ENCODE data around the gene RPL27.

Gene RPL27

GRCh38 chr17:43040655-43041054 is 42.4 kb downstream of the RPL27 start (continued):
- TF ChIP-seq ESRRG (CRISPR knock-in tag; IDR thresholded peaks at IDR 0.05) (no peak), BACH2 (CRISPR knock-in tag; IDR thresholded peaks at IDR 0.05; ENCODE audit: borderline replicate concordance) (no peak), OSR1 (CRISPR knock-in tag; IDR thresholded peaks at IDR 0.05) (no peak), RARB (CRISPR knock-in tag; IDR thresholded peaks at IDR 0.05) (no peak)

GRCh38 chr17:43042025-43042628 is 43.9 kb downstream of the RPL27 start:
- ATAC-seq = no peak
- no peak for TF ChIP-seq TCF4 (CRISPR knock-in tag; IDR thresholded peaks at IDR 0.05; ENCODE audit: borderline replicate concordance)
- no peak for TF ChIP-seq TOX (CRISPR knock-in tag; IDR thresholded peaks at IDR 0.05; ENCODE audit: borderline replicate concordance)
- TF ChIP-seq PATZ1 (CRISPR knock-in tag; IDR thresholded peaks at IDR 0.05; ENCODE audit: borderline replicate concordance) = no peak
- no peak for TF ChIP-seq SNAI2 (CRISPR knock-in tag; IDR thresholded peaks at IDR 0.05)
- no peak for TF ChIP-seq RARB (CRISPR knock-in tag; IDR thresholded peaks at IDR 0.05)
- TF ChIP-seq ZC3H10 (CRISPR knock-in tag; IDR thresholded peaks at IDR 0.05) = no peak
- TF ChIP-seq ZFP30 (CRISPR knock-in tag; IDR thresholded peaks at IDR 0.05) = no peak
- no peak for TF ChIP-seq ZNF70 (CRISPR knock-in tag; IDR thresholded peaks at IDR 0.05)
- TF ChIP-seq CREB5 (CRISPR knock-in tag; IDR thresholded peaks at IDR 0.05; ENCODE audit: low read depth) = no peak
- TF ChIP-seq CSRNP3 (CRISPR knock-in tag; IDR thresholded peaks at IDR 0.05) = no peak
- no peak for TF ChIP-seq CSDC2 (CRISPR knock-in tag; IDR thresholded peaks at IDR 0.05)
- no peak for TF ChIP-seq ISL1 (CRISPR knock-in tag; IDR thresholded peaks at IDR 0.05)
- no peak for TF ChIP-seq PPARA (CRISPR knock-in tag; IDR thresholded peaks at IDR 0.05; ENCODE audit: borderline replicate concordance)
- TF ChIP-seq ZNF565 (CRISPR knock-in tag; conservative IDR thresholded peaks at IDR 0.05; ENCODE audit: low read depth) = no peak
- no peak for TF ChIP-seq OSR1 (CRISPR knock-in tag; IDR thresholded peaks at IDR 0.05)
- no peak for TF ChIP-seq POU6F1 (CRISPR knock-in tag; IDR thresholded peaks at IDR 0.05; ENCODE audit: borderline replicate concordance, low read depth)

- TF ChIP-seq TSHZ2 (CRISPR knock-in tag; IDR thresholded peaks at IDR 0.05) (no peak), PATZ1 (CRISPR knock-in tag; IDR thresholded peaks at IDR 0.05; ENCODE audit: borderline replicate concordance) (no peak), ZFP30 (CRISPR knock-in tag; IDR thresholded peaks at IDR 0.05) (no peak), ZNF70 (CRISPR knock-in tag; IDR thresholded peaks at IDR 0.05) (no peak), POU6F1 (CRISPR knock-in tag; IDR thresholded peaks at IDR 0.05; ENCODE audit: borderline replicate concordance, low read depth) (no peak)
- ATAC-seq = no peak
Measured at GRCh38 chr17:43043307-43043706, 45.1 kb downstream of the RPL27 start.
